Parathyroid adenoma (tissue), 2 donors: Measurements from ENCODE around the gene MYH14.

ENCODE experiments used
- H2AFZ ChIP-seq: fragments of 300-600 bp; sonication (generic); one replicate; pipeline ENCODE4 v1.7.0; 2017; ENCODE audit warnings: antibody characterized with exemption, mild to moderate bottlenecking
- H3K27ac ChIP-seq: fragments of 300-600 bp; sonication (generic); one replicate; pipeline ENCODE4 v1.7.0; 2017
- H3K27me3 ChIP-seq: fragments of 300-600 bp; sonication (generic); one replicate; pipeline ENCODE4 v1.7.0; 2017; ENCODE audit warnings: low read length; ENCODE audit not compliant: control insufficient read depth, insufficient read depth
- H3K36me3 ChIP-seq: fragments of 300-600 bp; sonication (generic); one replicate; pipeline ENCODE4 v1.7.0; 2017; ENCODE audit warnings: low read length; ENCODE audit not compliant: control insufficient read depth, insufficient read depth
- H3K4me1 ChIP-seq: fragments of 300-600 bp; sonication (generic); one replicate; pipeline ENCODE4 v1.7.0; 2017; ENCODE audit warnings: control low read depth
- H3K4me2 ChIP-seq: fragments of 300-600 bp; sonication (generic); one replicate; pipeline ENCODE4 v1.7.0; 2017; ENCODE audit warnings: low read length
- H3K4me3 ChIP-seq: fragments of 300-600 bp; sonication (generic); one replicate; pipeline ENCODE4 v1.7.0; 2017; ENCODE audit warnings: low read depth, low read length
- H3K79me2 ChIP-seq: fragments of 300-600 bp; sonication (generic); one replicate; pipeline ENCODE4 v1.7.0; 2017; ENCODE audit warnings: control low read depth
- H3K9ac ChIP-seq: fragments of 300-600 bp; sonication (generic); one replicate; pipeline ENCODE4 v1.7.0; 2017; ENCODE audit warnings: mild to moderate bottlenecking
- H3K9me3 ChIP-seq: fragments of 300-600 bp; sonication (generic); one replicate; pipeline ENCODE4 v1.7.0; 2017; ENCODE audit warnings: low read length; ENCODE audit not compliant: control insufficient read depth
- TF ChIP-seq, protein P1 (sequence below): fragments of 300-600 bp; sonication (generic); IDR thresholded peaks from one replicate; pipeline ENCODE4 v1.7.0; 2017; ENCODE audit warnings: antibody characterized with exemption, mild to moderate bottlenecking
- donor health status: primary hyperparathyroidism.

Gene MYH14

GRCh38 chr19:50178859-50179537, 24.4 kb upstream of the MYH14 start:
- Histone ChIP-seq H2AFZ (no peak overlapping the region), H3K27ac (no peak overlapping the region), H3K9me3 (no peaks in the 10 kb centered on the region), H3K27me3 (no peaks in the 10 kb centered on the region), H3K4me3 (no peak overlapping the region), H3K79me2 (no peaks in the 10 kb centered on the region), H3K36me3 (no peaks in the 10 kb centered on the region), H3K9ac (no peak overlapping the region), H3K4me2 (no peak overlapping the region), H3K4me1 (no peaks in the 10 kb centered on the region)
- TF ChIP-seq, protein P1, sequence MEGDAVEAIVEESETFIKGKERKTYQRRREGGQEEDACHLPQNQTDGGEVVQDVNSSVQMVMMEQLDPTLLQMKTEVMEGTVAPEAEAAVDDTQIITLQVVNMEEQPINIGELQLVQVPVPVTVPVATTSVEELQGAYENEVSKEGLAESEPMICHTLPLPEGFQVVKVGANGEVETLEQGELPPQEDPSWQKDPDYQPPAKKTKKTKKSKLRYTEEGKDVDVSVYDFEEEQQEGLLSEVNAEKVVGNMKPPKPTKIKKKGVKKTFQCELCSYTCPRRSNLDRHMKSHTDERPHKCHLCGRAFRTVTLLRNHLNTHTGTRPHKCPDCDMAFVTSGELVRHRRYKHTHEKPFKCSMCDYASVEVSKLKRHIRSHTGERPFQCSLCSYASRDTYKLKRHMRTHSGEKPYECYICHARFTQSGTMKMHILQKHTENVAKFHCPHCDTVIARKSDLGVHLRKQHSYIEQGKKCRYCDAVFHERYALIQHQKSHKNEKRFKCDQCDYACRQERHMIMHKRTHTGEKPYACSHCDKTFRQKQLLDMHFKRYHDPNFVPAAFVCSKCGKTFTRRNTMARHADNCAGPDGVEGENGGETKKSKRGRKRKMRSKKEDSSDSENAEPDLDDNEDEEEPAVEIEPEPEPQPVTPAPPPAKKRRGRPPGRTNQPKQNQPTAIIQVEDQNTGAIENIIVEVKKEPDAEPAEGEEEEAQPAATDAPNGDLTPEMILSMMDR = no peak

- Histone ChIP-seq H3K27me3 (no peaks in the 10 kb centered on the region), H3K27ac (no peak overlapping the region)
These were observed 22.3 kb upstream of the MYH14 start for GRCh38 chr19:50181121-50181520.

DNA sequence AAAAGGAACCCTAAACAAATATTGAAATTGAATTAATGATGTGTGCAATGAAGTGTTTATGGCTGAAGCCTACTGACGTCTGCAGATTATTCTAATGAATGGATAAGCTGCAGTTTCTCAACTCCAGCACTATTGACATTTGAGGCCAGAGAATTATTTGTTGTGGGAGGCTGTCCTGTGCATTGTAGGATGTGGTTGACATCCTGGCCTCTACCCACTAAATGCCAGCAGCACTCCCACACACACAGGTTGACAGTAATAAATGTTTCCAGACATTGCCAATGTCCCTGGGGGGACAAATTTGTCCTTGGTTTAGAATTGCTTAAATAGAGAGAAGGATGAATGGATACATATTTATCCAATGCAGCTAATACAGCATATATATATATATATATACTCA, 19.2 kb upstream of the MYH14 start:
- Histone ChIP-seq H3K4me1 (no peaks in the 10 kb centered on the region), H3K36me3 (no peaks in the 10 kb centered on the region), H3K4me2 (no peak overlapping the region), H3K9ac (no peak overlapping the region), H3K27me3 (no peaks in the 10 kb centered on the region), H3K4me3 (no peak overlapping the region), H3K27ac (no peak overlapping the region), H3K79me2 (no peaks in the 10 kb centered on the region), H3K9me3 (no peaks in the 10 kb centered on the region), H2AFZ (no peak overlapping the region)
- TF ChIP-seq, protein P1 = no peak

More at GRCh38 chr19:50181121-50181520, 22.3 kb upstream of the MYH14 start:
- H3K9me3 ChIP-seq = no peaks in the 10 kb centered on the region
- H3K36me3 ChIP-seq = no peaks in the 10 kb centered on the region
- no peak overlapping the region for H3K9ac ChIP-seq
- no peaks in the 10 kb centered on the region for H3K79me2 ChIP-seq
- TF ChIP-seq, protein P1 = no peak
- no peak overlapping the region for H3K4me3 ChIP-seq
- H3K4me1 ChIP-seq = no peaks in the 10 kb centered on the region
- no peak overlapping the region for H3K4me2 ChIP-seq
- no peak overlapping the region for H2AFZ ChIP-seq

DNA sequence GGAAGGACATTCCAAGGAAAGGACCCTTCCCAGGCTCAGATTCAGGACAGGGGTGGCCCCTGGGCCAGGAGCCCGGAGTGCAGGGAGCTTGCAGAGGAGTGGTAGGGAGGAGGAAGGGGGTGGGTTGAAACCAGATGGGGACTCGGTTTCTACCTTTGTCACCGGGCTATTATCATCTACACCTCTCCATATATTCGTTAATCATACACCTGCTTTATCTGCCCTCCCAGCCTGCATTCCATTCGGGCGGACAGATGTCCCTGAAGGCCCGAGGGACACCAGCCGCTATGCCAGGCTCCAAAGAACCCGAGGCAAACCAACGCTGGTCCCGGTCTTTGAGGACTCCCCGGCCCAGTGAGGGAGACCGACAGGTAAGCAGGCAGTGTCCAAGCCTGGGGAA, 15.5 kb upstream of the MYH14 start:
- no peak overlapping the region for H3K9ac ChIP-seq
- TF ChIP-seq, protein P1 = no peak
- no peak overlapping the region for H3K4me2 ChIP-seq
- no peaks in the 10 kb centered on the region for H3K27me3 ChIP-seq
- no peaks in the 10 kb centered on the region for H3K36me3 ChIP-seq
- H3K4me1 ChIP-seq = no peaks in the 10 kb centered on the region
- H3K9me3 ChIP-seq = no peaks in the 10 kb centered on the region
- no peak overlapping the region for H2AFZ ChIP-seq
- no peaks in the 10 kb centered on the region for H3K79me2 ChIP-seq
- no peak overlapping the region for H3K27ac ChIP-seq
- no peak overlapping the region for H3K4me3 ChIP-seq

DNA sequence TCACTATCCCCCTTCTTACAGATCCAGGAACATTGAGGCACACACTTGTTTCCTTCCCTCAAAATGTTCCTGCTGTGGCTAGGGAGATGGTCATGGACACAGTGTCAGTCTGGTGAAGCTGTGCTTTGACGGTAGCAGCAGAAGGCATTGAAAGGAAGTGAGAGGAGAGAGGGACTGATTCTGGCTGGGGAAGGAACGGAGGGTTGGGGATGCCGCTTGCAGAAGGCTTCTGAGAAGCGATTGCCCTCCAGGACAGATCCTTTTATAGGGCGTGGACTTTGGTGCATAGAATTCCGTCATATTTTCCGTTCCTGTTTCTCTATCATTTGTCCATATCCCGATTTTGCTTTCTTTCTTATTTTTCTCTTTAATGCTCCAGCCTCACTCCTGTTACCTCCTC, 14.1 kb upstream of the MYH14 start:
- TF ChIP-seq, protein P1 = no peak
- Histone ChIP-seq H3K4me1 (no peaks in the 10 kb centered on the region), H3K9ac (no peak overlapping the region), H3K4me3 (no peak overlapping the region), H2AFZ (no peak overlapping the region), H3K4me2 (no peak overlapping the region), H3K9me3 (no peaks in the 10 kb centered on the region), H3K36me3 (no peaks in the 10 kb centered on the region), H3K27ac (no peak overlapping the region), H3K27me3 (no peaks in the 10 kb centered on the region), H3K79me2 (no peaks in the 10 kb centered on the region)
